DMS 273 (cell line): ENCODE measurements around the gene GGA2.
"Not testable (repeated sequence)": the region's sequence is repeated elsewhere in the genome, so short reads cannot be mapped to it uniquely, and the experiment has no call there.

Experiments
- DNase-seq: peaks from one replicate; lab custom pipeline; 2025; ENCODE audit not compliant: unreplicated experiment; lab: John Stamatoyannopoulos, UW

The GGA2 gene

DNA sequence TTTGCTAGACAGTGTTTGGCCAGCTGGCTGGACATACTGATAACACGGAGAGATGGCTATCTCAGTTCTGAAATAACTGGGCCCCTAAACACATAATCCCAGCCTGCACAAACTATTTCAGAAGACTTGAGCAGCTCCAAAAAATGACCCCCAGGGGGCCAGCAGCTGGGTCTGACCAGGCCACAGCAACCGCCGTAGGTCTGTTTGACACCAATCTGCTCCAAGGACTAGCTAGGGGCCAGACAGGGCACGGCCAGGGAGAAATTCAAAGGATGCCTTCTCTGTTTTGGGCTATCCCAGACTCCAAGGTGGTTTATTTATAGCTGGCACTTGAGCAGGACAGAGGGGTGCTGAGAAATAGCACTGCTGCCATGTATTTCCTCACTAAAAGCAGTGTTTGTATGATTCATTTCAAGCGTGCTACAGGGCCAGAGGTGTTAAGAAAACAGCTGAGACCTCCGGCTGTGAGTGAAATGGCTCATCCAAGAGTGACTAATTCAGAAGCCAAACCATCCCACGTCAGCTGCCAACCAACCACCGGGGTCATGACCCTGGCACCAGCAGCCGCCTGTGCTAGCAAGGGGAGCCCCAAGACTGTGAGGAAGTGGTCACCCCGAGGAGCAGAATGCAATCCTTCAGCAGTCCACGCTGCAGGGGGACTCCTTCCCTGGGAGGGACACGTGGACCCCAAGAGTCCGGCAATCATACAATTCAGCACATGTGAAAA, 5.7 kb downstream of the GGA2 start:
- peak; percentile 67 for DNase-seq

DNA sequence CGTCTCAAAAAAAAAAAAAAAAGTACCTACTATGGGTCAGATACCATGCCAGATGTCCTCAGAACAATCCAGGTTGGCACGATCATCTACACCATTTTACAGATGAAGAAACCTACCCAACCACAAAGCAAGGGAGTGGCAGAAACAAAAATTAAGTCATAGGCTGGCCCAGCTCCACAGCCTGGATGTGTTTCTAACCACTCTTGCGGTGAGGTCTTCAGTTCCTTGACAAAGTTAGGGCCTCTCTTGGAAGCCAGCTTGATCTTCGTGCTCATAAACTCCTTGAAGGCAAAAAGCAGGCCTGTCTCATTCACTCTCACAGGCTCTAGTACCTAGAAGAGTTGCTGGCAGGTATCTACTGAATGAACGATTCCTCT, 6.2 kb downstream of the GGA2 start:
- no peak for DNase-seq

DNA sequence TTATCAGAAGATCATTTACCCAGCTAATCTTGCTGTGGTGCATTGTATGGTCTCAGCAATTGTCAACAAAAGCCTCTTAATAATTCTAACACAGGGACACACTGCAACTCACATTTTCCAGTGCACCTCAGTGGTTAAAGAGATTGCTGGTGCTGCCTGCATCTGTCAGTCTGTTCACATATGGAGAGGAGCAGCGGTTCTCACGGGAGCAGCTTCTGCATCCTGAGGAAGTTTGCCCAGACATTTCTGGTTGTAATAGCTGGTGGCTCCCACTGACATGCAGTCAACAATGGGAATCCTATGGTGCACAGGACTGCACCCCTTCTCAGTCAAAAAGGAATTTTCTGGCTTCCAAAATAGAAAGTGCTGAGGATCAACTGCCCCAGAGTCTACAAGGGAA, 7.8 kb downstream of the GGA2 start:
- DNase-seq = peak; percentile 22

DNA sequence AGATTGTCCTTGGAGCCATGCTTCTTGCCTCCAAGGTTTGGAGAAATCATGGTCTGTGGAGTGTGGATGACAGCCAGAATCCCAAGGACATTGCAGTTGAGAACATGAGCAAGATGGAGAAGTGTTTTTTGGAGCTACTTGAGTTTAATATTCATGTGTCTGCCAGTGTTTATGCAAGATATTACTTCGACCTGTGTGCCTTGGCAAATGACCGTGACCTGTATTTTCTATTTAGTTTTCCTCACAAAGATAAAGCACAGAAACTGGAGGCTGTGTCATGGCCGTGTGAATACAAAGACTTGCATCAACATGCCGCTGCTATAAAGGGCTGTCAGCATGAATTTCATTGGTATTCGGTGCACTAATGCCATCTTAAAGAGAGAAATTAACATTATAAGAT, 9.0 kb downstream of the GGA2 start:
- no peak for DNase-seq

- DNase-seq = no peak
Measured at GRCh38 chr16:23500862-23501225, 9.4 kb downstream of the GGA2 start.

DNA sequence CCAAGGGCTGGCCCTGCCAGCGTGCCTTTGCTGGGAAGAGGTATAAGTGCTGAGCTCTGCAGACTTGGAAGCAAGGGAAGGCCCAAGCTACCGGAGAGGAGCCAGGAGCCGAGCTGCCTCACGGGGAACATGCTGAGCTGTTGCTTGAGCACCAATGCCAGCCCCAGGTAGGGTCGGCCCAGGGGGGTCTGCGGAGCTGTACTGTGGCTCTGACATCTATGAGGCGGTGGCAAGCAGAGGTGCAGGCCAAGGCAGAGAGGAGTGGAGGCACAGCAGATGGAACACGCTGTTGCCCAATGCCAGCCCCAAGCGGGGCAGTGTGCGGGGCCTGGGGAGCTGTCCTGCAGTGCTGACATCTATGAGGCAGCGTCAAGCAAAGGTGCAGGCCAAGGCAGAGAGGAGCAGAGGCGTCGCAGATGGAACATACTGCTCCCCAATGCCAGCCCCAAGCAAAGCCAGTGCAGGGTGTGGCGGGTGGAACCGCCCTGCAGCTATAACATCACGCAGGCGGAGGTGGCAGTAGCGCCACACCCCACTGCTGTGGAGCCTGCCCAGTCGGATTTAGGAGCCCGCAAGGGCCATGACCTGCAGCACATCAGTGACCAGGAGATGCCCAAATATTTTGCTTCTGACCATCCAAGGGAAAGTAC, 10.0 kb downstream of the GGA2 start:
- DNase-seq = no peak

DNA sequence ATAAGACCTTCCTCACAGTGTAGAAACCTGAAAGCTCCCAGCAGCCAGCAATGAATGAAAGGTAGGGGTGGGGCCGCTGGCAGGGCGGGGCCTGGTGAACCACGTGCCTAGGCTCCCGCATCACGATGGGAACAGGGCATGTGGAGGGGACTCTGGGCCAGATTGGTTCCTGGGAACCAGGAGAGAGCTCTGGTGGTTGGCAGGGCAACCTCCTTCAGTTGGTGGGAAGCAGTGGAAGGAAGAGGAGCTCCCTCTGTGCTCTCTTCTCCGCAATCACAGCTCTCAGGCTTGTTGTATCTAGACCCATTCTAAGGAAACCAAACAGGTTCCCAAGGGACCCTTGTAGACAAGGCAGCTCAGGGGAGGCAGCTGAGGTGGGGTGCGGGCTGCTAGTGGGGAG, 10.5 kb downstream of the GGA2 start:
- DNase-seq = no peak

- DNase-seq = no peak
Measured at GRCh38 chr16:23498863-23499262, 11.4 kb downstream of the GGA2 start.

- no peak for DNase-seq
Measured at GRCh38 chr16:23497543-23497868, 12.8 kb downstream of the GGA2 start.

GRCh38 chr16:23496821-23497542, 13.3 kb downstream of the GGA2 start:
- no peak for DNase-seq

DNA sequence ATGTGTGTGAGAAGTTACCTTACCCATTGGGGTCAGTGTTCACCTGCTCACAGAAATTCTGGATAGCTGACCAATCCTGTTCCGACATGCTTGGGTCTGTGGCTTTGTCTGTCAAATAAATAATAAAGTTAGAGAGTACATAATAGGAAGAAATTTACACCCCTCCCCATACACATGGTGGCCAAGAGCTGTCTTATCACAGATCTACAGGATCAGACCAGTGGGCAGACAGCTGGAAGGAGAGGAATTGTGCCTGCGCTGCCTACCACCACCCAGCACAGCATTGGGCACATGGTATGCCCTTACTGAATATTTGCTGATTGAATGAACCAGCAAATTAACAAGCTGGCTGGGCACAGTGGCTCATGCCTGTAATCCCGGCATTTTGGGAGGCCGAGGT, 14.6 kb downstream of the GGA2 start:
- DNase-seq = no peak

DNA sequence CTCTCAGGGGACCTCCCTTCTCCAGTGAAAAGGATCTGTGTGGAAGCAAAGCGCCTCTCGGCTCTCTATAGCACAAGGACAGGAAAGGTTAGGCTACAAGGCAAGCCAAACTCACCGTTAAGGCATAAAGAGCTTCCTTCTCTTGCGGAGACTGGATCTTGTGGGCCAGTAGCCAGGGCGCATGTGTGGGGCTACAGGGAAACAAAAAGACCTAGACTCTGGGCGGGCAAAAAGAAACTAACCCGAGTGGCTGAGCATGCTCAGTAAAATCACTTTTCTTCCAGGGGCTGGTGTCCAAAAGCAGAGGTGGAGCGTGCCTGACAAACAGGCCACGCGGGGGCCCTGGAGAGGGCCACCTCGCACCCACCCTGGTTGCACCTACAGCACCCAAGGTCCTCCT, 16.1 kb downstream of the GGA2 start:
- no peak for DNase-seq

DNA sequence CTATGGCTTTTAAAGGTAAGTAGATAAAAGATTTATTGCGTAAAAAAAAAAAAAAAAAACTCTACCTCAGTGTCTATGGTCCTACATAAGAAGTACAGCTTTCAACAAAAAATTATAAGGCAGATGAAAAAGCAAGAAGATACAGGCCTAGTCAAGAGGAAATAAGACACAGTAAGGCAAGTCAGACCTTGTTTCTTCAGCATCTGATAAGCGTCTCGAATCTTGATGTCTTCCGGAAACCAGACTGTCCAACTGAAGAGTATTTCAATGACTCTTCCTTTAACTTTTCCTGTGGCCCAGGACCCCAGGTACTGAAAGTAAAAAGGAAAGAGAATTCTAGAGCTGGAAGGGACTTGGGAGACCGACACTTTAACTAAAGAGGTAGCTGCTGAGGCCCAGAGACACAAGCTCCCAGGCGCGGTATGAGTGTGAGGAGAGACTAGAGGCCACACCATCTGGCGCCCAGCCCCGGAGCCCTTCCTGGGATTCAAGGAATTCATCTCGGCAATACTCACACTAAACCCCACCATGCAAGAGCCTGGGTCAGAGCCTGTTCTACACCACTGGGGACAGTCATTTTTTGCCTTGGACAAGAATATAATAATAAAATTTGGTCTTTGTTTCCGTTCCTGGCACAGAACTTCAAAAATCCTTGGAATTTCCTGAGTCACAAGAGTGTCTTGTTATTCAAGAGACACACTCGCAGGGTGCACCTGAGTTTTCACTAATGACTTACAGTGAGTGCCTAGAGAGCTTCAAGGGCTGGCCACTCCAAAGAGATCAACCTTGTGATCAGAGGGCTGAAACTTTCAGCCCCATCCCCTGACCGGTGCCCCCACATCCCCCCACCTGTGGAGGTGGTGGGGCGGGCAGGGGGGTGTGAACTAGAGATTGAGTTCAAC, 18.6 kb downstream of the GGA2 start:
- no peak for DNase-seq

GRCh38 chr16:23486480-23486879, 23.8 kb downstream of the GGA2 start:
- no peak for DNase-seq

- DNase-seq = no peak
Measured at GRCh38 chr16:23485841-23486240, 24.5 kb downstream of the GGA2 start.

DNA sequence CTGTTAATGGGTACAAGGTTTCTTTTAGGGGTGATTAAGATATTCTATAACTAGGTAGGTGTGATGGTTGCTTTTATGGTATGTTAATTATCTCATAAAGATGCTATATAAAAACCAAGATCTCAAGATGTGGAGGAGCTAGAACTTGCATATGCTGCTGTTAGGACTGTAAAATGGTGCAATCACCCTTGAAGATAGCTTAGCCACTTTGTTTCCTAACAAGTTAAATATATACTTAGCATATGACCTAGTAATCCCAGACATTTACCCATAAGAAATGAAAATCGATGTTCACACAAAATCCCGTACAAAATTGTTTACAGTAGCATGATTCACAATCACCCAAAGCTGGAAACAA, 25.1 kb downstream of the GGA2 start:
- DNase-seq = no peak

GRCh38 chr16:23484510-23485256, 25.6 kb downstream of the GGA2 start:
- DNase-seq = no peak

DNA sequence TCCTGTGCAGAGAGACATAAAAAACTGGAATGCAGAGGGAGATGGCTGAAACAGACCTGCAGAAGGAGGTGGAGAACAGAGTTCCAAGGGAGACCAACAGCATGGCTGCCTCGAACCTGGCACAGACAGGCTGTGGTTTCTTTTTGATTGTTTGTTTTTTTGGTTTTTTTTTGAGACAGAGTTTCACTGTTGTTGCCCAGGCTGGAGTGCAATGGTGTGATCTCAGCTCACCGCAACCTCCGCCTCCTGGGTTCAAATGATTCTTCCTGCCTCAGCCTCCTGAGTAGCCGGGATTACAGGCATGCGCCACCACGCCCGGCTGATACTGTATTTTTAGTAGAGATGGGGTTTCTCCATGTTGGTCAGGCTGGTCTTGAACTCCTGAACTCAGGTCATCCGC, 26.8 kb downstream of the GGA2 start:
- DNase-seq = not testable (repeated sequence)

- DNase-seq = no peak
Measured at GRCh38 chr16:23482778-23483177, 27.5 kb downstream of the GGA2 start.

DNA sequence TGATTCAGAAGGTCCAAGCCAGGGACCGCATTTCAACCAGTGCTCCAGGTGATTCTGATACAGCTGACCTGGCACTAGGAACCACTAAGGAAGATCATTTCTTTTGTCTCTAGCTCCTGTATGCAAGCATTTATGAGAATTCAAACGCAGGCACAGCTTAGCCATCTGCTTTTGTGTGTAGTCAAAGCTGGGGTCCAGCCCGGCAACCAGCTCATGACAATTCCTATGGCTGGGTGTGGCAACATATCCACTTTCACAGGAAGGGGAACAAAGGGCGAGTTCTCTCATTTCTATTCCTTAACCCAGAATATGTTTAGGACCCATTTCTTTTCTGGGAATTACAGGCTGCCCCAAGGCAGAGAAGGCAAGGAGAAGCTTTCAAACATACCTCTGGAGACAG, 30.0 kb downstream of the GGA2 start:
- no peak for DNase-seq

GRCh38 chr16:23479138-23479537, 31.2 kb downstream of the GGA2 start:
- no peak for DNase-seq
